ENCODE measurements around the gene HABP2.

The HABP2 gene

DNA sequence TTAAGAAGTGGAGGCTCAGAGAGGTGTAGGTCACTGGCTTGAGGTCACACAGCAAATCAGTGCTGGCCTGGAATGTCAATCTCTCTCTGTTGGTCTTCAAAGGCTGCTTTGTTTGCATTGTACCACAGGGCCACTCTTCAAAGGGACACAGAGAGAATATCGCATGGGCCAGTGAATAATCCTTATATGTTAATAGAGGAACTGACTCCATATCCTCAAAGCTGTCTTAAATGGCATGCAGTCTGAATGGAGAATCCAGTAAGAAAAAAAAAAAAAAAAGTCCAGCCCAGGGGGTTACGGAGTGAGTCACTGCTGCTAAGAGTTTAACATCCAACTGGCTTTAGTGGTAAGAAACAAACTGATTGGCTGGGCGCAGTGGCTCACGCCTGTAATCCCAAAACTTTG is 56.9 kb downstream of the HABP2 start:
- no peak for DNase-seq

DNA sequence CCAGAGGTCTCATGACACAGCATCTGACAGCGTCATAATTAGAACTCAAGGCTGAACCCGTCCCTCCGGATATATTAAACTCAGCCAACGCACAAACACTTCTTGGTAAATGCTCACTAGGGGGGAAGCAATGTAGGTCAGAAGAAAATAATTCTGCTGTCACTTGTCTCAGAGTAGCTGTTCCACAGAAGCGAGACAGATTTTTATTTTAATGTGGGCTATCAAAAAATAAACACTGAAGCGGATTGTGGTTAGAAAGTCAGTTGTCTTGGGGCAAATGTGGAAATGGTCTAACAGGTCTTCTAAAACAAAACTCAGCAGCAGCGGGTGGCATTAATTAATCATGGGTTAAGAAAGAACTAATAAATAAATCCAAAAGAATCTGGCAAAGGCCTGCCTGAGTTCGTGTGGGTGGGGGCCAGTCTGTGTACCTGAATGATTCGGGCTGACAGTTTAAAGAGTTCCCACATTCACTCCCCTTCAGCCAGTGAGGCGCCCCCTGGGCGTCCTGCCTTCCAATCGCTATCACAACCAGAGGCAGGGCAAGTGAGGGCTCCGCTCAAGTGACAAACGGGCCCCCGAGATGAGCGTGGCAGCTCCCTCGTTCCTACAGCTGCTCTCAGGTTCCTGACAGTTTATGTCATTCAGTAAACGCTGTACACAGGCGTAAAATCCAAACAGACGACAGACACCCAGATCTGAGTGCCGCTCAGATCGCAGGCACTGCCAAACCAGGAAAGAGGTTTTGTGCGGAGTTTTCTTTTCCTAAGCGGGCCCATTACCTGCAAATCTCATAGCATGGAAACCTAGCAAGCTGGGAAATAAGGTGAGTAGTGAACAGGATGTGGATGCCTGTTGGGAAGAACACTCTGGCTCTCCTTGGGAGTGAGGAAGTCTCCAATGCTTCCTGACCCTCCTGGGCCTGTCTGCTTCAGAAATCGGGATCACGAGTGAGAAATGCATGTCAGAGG is 58.1 kb downstream of the HABP2 start:
- peak; percentile 70 for DNase-seq

DNA sequence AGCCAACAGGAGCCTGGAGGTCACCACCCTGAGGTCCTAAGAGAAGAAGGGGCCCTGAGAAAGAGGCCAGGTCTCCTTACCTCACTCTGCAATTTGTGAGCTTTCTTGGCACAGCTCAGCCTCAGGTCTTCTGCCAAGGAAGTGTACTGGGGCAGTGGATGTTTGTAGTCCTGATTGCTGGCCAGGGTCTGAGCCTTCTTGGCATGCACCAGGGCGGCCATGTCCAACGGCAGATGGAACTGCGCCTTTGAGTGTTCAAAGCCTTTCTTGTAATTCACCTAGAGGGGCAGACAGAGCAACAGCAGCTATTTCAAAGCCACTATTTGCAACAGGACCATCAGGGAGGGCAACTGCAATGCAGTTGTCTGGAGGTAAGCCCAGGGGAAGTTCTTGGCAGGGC is 59.3 kb downstream of the HABP2 start:
- no peak for DNase-seq

DNA sequence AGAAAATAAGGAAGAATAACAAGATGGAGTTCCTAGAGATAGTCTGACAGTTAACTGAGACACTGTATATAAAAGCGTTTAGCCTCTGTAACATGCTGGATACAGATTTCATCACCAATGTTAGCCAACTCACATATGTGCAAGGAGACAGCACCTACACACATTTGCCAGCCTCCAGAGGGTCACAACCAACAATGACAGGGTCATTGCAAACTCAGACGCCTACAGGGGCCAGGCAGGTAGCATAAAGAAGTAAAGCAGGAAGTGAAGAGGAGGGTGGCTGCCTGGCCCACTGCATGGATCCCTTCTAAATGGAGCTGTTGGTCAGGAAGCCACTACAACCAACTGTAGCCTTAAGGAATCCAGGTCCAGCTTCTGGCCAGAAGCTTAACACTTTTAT is 60.6 kb downstream of the HABP2 start:
- DNase-seq: no peak

DNA sequence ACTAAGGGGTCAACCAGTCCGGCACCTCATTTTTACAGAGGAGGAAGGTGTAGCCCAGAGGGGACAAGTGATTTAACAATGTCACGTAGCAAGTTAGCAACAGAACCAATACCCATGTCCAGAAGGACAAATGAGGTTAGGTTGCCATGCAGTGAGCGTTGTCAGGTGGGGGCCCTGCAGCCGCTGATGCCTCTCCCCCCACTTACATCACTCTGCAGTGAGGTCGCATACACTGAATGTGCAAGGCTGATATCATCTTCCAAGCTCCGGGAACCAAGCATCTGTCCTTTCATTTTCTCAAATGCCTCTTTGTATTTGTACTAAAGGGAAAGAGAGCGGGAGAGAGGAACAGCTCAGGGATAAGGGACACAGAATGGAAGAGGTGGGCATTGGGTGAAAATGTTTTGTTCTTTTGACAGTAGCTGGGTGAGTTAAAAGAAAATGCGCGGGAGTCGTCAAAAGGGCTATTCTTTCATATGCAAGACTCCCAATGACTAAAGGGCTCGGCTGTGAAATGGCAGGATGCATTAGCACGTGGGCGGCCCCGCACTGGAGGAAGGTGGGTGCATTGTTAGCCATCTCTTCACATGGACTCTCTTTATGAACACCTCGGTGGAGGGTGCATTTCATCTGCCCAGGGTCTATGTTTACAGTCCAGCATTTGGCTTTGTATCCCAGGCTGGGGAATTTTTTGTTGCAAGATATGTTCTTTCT is 61.3 kb downstream of the HABP2 start:
- DNase-seq: no peak

DNA sequence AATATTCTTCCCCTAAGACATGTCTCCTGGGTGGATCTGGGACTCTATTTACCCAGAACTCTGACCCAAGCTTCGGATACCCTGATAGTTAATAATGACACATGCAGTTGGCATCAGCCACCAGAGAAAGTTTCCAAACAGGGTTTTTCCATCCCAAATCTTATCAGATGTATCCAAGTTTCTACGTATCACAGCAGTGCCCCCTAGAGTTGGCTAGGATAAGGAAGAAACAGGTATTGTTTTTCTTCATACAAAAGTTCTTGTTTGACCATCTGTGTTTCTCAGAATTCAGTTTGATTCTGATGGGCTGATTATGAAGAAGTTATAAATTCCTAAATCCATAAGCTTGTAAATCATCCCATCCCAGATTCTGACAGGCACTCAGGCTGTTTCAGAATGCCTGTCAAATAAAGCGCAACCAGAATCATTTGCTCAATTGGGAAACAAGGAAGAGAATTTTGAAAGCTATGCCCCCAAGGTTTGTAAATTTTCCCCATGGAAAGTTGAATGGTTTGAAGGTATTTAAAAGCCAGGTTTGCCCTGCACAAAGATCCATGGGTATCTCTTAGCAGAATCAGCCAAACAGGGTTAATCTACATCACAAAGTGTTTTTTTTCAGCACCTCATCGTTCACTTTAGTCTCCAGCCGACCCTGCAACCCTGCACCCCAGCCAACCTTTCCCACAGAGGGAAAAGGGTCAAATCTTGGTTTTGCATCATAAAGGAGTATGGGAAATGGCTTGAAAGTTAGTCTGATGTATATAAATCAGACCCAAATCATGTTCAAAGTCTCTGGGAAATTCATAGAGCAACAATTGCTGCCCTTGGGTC is 63.6 kb downstream of the HABP2 start:
- no peak for DNase-seq

DNA sequence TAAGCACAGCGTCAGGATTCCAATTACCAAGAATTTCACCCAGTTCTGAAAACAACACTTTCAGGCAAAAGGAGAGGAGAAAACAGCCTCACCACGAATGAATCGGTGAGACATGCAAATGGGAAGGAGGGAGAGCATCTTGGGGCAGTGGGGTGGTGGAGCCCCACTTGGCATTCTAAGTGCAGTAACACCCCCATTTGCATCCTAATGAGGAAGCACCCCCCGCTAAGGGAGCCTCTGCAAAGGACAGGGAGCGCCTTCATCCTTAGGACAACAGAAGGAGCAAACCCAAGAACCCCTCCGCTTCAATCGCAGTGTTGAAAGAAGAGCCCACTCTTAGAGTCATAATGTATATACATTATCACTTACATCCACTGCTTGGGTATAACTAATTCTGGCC is 64.2 kb downstream of the HABP2 start:
- DNase-seq: no peak

DNA sequence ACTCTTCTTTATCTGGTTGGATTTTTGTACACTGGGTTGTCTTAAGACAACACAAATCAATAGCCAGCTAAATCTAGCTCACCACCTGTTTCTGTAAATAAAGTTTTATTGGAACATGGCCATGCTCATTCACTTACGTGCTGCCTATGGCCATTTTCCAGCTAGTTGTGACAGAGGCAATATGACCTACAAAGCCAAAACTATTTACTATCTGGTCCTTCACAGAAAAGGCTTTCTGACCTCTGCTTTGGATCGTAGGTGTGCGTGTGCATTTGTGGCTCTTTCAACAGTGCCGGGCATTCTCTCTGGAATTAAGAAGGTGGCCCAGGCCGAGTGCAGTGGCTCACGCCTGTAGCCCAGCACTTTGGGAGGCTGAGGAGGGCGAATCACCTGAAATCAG is 65.5 kb downstream of the HABP2 start:
- no peak for DNase-seq

DNA sequence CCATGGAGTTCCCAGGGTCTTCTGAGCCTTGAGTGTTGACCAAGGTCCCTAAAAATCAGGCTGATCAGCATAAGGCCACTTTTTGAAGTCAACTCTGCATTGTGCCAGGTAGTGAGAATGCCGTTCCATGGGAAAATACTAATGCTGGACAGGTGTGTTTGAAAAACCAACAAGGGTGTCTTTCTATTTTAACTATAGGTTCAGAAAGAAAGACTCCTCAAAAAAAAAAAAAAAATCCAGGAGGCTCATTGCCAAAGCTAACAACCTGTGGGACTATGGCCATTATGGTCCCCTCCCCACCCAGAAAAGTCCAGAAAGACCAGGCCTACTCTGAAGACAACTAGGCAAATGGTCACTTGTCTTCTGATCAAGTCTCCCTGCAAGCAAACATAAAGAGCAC is 66.5 kb downstream of the HABP2 start:
- DNase-seq: no peak

DNA sequence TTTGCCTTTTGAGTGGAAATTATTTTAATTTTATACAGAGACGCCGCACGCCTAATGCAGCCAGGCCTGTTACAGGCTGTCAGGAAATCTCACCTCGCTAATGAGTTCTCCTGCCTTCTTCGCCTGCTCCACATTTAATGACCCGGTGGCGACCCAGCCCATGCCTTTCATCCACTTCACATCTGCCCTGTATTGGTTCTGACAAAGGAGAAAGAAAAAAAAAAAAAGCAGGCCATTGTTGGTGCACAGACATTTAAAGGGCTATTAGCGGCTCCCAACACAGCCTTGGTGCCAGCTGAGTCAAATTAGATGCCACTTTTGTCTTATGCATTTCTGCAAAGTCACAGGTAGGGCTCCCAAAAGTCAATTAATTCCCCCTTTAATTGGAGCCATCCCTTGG is 67.7 kb downstream of the HABP2 start:
- peak; percentile 85 for DNase-seq

DNA sequence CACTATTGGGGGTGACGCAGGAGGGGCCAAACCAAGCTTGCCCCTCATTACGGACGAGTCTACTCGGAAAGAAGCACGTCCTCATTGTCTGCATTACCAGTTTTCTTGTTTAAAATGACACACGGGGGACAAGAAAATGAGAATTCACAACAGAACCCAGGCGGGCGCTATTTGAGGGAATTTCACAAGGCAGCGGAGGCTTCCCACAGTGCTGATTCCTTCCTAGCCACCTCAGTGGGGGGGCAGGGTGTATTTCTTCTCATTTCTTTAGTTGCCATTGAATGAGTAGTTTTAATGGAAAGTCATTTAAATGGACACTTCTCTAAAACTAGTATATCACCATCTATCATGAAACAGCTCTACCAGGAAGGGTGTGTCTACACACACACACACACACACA is 68.1 kb downstream of the HABP2 start:
- no peak for DNase-seq

DNA sequence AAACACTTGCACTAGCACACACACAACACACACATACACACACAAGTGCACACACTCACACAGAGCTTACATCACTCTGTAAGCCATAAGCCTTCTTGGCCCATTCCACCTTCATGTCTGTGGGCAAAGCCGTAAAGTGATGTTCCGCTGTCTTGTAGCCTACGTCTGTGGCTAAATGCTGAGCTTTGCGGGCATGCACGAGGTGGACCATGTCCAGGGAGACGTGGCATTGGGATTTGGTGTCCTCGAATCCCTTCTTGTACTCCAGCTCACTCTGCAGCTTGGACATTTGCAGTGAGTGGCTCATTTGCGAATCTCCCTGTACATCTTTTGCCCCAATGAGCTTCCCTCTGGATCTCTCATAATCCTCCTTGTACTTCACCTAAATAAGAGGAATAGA is 68.9 kb downstream of the HABP2 start:
- DNase-seq: no peak

DNA sequence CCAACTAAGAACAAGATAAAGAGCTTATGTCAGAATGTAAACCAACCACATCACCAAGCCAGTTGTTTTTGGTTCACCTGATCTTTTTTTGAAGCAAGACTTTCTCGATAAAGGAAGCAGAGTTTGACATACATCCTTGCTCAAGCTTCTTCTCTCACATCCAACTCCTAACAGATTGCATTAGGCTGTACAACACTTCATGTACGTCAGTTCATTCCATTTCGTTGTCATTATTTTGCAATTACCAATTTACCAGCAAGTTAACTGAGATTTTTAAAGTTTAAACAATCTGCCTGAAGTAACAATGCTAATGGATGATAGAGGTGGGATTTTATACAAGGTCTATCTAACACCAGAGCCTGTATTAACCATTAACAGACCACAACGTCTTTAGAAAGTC is 70.0 kb downstream of the HABP2 start:
- DNase-seq: no peak

DNA sequence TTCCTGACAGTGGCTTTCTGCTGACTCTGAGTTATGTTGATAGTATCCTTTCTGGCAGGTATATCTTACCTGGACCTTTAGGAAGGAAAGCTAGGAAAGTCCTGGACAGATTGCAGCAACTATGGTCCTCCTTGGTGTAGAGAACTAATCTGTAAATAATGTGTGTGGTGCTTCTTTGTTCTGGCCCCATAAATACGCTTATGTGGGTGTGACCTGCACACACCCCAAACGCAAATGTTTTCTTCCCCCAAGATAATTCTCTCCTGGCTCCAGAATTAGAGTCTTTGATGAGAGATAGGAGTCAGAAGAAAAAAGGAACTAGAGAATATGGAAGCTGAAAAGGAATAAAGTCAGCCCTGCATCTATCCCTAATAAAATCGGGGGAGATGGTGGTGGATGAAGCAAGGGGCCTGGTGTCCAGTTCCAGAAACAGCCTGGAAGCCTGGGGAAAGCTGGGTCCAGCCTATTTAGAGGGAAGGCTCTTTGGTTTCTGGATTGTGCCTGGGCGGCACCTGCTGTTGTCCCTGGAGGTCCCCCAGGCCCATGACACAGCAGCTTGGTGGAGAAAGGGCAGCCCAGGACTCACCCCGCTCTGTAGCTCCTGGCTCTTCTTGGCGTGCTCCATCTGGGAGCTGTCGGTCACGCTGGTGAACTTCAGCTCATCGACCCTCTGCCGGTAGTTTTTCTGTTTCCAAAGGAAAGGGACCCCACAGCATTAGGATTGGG is 72.8 kb downstream of the HABP2 start:
- no peak for DNase-seq

DNA sequence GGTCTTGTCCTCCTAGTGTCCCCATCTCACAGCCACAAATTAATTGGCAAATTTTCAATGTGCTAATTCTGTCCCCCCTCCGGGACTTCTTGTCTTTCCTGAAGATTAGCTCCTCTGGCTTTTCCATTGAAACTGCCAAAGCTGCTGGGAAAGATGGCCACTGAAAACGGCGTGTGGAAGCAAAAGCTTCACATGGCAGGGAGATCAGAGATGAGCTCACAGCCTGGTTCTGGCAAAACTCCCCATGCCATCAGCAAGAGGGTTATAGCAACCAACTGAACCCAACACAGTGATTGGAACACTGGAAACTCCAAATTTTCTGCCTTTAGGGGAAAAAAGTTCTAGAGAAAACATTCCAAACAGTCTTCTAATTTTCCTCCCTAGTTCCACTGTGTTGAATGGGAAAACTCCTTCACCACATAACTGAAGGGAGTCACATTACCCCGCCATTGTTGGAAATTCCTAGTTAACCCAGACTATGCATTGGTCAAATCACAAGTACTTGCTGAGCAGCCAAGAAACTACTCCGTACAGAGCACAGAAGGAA is 74.0 kb downstream of the HABP2 start:
- DNase-seq: no peak

DNA sequence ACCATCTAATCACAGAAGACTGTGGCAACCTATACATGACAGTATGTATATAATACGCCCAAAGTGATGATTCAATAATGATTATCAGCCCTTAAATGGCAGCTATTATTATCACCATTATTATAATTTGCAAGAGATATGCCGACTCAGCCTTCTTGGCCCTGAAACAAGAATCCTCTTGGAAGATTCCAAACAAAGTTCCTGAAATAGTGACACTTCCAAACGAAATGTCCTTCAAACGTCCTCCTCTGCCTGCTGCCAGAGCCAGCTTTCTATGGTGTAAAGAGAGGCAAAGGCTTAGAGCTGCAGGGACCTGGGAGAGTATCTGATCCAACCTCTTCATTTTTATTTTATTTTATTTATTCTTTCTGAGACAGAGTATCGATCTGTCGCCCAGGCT is 75.0 kb downstream of the HABP2 start:
- no peak for DNase-seq

DNA sequence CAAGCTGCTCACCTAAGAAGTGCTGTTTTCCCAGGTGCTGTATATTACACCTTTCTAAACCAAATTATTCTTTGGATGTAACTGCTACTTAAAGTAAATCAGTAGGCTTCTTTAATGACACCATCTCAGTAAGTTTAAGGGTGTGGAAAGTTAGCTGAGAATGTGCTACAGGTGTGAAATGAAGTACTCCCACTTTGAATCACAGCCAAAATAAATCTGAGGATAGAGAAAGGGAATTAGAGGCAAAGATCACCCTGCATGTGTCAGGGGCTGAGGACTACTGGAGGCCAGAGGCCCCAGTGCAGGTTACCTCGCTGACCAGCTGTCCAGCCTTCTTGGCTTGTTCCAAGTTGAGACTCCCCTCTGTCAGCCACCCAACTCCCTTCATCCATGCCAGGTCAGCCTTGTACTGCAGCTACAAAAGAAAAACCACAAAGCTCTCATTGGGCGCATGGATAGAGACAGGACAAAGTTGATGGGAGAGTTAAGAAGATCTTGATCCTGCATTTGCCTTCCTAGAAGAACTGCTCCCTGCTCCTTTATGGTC is 75.8 kb downstream of the HABP2 start:
- DNase-seq: no peak

DNA sequence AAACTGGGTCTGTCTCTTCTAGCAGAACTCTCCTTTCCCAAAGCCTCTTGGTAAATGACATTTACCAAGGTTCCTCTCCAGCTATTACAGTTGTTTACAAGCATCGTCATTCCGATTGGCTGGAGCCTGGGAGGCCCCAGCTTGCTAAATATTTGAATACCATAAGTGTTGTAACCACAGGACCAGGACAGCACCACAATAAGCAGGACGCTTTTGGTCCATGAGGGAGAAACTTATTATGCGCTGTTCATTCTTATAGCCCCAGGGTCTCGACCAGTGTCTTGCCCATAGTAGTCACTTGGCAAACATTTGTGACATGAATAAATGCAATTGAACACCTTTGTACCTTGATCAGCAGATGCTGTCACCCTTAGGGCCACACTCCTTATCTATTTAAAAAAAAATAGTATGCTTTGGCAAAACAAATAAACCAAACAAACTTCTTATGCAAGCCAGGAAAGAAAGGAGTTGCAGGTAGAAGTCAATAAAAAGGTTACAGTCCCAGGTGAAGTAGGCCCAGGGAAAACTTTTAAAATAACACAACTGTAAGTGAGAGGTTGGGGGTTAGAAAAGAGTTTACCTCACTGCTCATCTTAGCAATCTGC is 78.2 kb downstream of the HABP2 start:
- no peak for DNase-seq

DNA sequence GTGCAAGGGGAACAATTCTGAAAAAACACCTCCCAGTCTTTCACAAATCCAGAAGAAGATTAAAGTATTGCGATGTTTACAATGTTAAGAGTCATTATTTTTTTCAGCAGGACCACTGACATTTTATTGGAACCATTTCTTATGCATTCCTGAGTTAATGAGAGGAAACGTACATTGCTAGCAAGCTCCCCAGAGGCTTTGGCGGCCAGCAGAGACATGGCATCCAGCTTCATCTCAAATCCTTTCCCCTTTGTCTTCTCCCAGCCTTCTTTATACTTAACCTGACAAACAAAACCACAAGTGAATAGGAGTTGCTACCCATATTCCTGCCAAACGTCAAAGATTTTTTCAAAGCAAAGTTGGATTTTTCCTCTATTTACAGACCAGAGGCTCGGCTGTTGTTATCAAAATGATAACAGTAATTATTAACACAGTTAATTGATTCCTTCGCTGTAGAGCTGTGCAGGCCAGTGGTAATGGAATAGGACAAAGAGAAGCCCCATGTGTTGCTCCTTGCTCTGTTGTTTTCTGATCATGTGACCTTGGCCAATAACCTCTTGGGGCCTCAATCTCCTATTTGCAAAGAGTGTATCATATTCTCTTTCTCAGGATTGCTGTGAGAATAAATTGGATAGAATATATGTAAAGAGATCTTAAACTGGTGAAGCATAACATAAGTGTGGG is 79.0 kb downstream of the HABP2 start:
- DNase-seq: peak; percentile 50
